PC-3 (cell line): ENCODE results near the gene DMAP1.

ENCODE experiments used
- CTCF ChIP-seq: fragments of 300-600 bp; sonication (generic); conservative IDR thresholded peaks from 2 replicates; pipeline ENCODE4 v1.5.1; 2017; ENCODE audit warnings: antibody characterized with exemption, low read depth, mild to moderate bottlenecking, low read length
- EZH2 ChIP-seq: fragments of 300-600 bp; sonication (generic); IDR thresholded peaks from one replicate; pipeline ENCODE4 v1.6.1; 2017; ENCODE audit warnings: antibody characterized with exemption, mild to moderate bottlenecking, low read length; ENCODE audit not compliant: unreplicated experiment

- TF ChIP-seq EZH2: no peak
- TF ChIP-seq CTCF: no peak
These were observed 42.9 kb upstream of the DMAP1 start for GRCh38 chr1:44170281-44170823.
